ENCODE measurements around the gene AFAP1L2. TPM values are rescaled to one million over a fixed set of nuclear protein-coding genes. Genes with fewer than 3 reads are reported as not detected.

Gene AFAP1L2
- polyA plus RNA-seq, 4 donors, result 40.2 to 49.1 (median 44.4) TPM

DNA sequence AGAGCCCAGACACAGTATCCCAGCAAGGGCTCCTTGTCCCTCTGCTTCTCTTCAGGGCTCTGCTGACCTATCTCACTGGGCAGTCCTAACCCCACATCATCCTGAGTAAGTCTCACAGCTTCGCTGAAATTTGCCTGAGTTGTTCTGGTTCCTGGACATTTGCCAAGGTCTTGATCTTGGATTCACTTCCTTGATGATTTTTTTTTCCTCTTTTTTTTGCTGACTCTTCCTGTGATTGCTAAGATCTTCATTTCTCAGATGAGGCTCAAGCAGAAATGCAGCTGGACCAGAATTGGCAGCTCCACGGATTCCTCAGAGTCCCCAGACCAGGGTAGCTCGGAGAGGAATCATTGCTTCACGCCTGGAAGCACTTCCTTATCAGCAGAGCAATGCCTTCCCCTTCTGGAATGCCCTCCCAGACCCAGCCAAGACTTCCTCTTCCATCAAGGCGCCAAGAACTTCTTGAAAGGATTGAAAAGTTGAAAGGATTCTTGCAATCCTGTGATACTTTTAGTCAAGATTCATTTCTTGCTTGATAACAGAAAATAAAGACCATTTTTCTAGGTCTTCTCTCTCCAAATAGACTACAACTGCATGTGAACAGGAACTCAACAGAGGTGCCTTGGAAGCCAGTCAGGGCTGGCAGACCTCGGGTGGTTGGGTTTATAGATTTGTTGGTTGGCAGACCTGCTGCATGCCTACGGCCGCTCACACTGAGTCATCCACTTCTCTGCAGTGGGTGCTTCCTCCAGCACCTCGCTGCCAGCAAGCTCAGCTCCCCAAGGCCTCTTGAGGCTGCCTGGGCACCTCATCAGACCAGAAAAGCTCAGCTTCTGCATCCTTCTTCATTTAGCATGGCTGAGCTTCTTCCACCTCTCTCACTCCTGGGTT lies 8.8 kb upstream of the AFAP1L2 start:
- DNase-seq (ENCODE audit: low read depth in 4 of 4, low spot score in 2 of 4), result no peak

DNA sequence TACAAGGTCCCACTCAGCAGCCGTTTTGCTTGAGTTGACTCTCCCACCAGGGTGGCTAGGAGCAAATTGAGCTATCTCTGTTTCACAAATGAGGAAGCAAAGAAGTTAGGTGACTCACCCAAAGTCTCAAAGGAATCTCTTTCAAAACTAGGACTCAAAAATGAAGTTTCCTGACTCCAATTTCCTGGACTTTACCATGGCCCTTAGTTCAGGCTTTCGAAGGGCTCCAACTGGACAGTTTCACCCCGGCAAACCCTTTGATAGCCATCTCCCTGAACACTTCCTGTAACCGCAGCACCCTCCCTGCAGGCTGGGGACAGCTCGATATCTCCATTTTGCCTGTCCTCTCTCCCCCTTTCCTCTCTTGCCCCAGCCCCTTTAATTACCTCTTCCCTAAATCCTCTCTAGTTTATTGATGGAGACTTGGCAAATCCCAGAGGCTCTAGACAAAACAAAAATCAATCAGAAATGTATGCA lies 4.7 kb upstream of the AFAP1L2 start:
- DNase-seq (ENCODE audit: low read depth in 4 of 4, low spot score in 2 of 4), result no peak

DNA sequence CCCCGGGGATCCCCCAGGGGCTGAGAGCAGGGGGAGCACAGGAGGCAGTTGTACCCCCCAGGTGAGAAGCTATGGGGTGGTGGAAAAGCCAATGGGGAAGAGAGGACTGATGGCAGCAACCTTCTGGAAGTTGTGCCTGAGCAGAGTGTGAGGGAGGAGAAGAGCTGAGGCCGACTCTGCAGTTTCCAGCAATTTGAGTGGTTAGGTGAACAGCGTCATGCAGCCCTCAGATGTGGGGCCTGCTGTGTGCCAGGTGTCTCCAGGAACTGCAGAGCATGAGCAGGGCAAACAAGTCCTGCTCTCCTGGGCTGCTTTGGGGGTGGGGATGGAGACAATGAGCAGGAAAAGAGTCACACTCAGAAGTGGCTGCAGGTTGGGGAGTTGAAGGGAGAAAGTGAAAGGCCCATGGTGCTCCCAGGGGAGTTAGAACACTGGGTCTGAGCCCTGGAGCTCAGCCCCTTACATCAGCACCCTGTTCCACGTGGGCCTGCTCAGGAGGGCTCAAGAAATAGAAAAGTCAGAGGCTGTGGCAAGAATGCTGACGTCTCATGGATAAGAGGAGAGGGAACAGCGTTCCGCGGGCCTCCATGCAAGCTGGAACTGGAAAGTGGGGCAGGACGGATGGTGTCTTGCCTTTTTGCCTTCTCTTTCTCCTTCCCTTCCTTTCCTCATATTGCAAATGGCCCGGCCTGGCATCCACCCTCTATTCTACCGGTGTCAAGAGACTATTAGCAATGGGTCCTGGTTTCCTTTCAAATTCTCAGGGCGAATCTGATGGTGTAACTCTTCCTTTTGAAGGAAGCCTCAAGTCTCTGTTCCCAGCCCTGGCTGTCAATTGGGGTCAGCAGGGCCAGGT lies 4.0 kb upstream of the AFAP1L2 start:
- no peak for DNase-seq (ENCODE audit: low read depth in 4 of 4, low spot score in 2 of 4)

DNA sequence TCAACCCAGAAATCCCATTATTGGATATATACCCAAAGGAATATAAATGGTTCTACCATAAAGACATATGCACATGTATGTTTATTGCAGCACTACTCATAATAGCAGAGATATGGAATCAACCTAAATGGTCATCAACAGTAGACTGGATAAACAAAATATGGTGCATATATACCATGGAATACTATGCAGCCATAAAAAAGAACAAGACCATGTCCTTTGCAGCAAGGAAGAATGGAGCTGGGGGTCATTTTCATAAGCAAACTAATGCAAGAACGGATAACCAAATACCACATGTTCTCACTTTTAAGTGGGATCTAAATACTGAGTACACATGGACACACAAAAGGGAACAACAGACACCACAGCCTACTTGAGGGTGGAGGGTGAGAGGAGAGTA lies 2.2 kb upstream of the AFAP1L2 start:
- DNase-seq (ENCODE audit: low read depth in 4 of 4, low spot score in 2 of 4), result no peak

DNA sequence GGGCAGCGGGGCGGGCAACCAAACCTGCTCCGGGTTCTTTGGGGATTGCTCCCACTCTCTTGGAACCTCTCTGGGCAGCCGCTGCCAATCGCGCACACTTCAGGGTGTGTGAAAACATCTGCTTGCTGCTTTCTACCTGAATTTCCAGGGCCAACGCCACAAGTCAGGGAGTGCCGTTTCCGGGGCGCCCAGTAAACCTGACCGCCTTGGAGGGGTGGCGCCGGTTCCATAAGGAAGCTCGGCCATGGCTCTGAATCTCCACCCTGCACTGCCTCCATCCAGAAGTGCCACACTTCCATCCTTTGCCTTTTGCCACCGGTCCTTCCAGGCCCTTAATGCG lies 679 bp upstream of the AFAP1L2 start:
- no peak for DNase-seq (ENCODE audit: low read depth in 4 of 4, low spot score in 2 of 4)

DNA sequence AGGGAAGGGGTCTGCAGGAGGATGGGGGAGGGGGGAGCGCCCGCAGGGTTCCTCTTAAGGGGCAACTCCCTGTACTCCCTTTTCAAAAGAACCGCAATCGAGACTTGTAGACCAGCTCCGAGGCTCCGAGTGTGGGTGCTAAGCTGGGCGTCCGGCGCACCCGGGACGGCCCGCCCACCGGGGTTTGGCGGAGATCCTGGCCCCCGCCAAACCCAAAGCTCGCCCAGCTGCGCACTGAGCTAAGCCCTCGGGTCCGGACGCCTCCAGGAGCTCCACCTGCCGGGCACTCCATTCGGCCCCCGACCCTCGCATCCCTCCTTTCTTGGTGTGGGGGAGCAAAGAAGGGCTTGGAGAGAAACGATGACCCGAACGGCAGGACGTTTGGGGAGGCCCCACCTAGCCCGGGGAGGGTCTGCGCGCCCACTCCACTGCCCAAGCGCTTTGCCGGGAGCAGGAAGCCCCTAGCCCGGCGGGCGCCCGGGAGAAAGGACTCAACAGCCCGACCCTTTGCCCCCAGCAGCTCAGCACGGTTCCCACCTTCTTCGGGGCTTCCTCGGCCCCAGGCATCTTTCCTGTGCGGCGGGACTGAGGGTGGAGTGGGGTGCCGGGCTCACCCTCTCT lies 651 bp downstream of the AFAP1L2 start:
- no peak for DNase-seq (ENCODE audit: low read depth in 4 of 4, low spot score in 2 of 4)

DNA sequence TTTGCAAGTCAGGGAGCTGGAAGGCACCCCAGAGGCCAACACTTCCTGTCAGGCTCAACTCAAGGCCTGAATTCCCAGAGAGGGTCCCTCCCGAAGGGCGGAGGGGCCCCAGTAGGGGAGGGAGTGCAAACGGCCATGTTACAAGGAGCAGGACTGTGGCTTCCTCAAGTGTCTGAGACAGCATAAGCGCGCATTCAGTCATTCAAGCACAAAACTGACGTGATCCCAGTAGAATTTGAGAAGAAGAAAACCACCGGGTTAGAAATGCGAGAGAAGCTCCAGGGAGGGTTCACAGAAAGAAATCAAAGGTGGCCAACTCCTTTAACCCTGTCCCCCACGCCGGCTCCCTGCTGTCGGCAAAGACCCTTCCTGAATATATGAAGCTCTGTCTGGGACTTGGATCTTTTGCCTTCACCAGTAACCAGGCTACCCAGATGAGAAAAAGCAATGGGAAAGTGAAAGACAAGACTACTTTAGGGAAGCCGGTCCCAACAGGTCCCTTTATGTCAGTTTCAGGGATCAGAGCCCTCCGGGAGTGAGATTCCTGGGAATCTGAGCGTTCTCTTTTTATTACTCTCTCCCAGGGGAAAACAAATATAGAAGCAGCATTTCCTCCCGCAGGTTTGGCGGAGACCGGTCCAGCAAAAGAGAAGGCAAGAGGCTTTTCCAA lies 1.3 kb downstream of the AFAP1L2 start:
- DNase-seq (ENCODE audit: low read depth in 4 of 4, low spot score in 2 of 4), result no peak

DNA sequence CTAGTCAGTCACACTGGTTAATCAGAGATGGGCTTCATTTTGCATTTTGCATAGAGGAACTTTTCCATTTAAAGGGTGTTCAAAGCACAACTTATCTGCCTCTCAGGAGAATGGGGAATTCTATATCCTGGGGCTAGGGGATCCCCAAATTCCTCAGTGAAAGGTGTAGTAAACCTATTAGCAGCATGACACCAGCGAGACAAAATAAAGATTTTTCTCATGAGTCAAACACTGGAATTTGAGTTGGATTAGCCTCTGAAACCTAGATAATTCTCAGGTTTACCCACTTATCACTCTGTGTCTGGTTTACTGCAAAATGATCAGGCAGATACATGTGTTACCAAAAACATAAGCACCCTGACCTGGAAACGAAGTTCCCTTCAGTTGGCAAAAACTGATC lies 2.1 kb downstream of the AFAP1L2 start:
- DNase-seq (ENCODE audit: low read depth in 4 of 4, low spot score in 2 of 4), result no peak

DNA sequence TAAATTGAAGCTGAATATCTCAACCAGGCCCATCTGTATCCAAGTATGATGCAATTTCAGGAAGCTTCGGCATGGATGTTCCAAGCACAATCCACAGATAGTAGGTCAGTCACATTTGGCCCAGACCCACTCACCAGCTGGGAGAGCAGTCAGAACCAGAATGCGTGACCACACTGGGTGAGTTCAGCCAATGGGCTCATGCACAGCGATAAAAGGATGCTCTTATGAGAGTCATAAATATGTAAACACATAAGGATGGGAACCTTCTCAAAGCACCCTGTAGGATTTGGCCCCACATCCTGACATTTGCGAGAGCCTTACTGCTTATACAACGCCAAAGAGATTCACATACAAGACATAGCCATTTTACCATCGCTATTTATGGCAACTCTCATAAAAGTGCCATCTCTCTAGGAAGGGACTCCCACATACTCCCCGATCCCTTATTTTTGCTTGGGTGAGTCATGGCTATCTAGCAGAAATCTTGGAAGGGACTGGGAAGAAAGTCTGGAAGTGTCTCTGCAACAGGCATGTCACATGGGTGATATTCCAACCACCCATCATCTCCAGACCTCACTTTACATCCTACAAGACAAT lies 3.0 kb downstream of the AFAP1L2 start:
- no peak for DNase-seq (ENCODE audit: low read depth in 4 of 4, low spot score in 2 of 4)

DNA sequence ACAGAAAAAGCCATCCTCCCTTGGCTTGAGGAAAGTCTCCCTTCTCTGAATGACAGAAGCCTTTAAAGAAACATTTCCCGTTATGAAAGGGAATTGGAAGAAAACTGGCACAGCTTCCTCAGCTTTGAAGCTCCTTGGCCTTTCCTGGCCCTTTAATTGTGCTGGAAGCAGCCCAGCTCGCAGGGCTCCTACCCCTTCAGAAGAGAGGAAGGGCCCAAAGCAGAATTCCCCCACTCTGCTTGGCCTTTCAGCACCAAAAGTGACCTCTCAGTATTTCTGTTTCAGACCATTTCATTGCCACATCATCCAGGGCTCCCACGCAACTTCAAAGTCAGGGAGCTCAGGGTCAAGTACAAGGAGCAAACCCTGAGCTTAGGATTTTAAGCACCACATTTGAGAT lies 4.2 kb downstream of the AFAP1L2 start:
- DNase-seq (ENCODE audit: low read depth in 4 of 4, low spot score in 2 of 4), result no peak

DNA sequence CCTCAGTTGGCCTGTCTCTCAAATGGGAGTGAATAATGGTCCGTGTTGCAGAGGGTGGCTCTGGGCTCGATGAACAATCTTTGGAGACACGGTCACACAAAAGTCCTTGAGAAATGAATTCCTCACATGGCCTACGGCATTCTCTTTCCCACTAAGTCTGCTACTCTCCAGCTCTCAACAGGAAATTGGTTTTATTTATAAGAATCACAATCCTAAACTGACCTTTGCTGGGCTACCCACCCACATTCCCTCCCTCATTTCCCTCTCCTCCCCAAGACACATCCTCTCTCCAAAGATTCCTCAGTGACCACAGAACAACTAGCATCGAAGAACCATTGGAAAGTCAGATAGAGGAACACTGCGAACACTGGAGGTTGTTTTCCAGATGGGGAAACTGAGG lies 4.7 kb downstream of the AFAP1L2 start:
- DNase-seq (ENCODE audit: low read depth in 4 of 4, low spot score in 2 of 4), result no peak

DNA sequence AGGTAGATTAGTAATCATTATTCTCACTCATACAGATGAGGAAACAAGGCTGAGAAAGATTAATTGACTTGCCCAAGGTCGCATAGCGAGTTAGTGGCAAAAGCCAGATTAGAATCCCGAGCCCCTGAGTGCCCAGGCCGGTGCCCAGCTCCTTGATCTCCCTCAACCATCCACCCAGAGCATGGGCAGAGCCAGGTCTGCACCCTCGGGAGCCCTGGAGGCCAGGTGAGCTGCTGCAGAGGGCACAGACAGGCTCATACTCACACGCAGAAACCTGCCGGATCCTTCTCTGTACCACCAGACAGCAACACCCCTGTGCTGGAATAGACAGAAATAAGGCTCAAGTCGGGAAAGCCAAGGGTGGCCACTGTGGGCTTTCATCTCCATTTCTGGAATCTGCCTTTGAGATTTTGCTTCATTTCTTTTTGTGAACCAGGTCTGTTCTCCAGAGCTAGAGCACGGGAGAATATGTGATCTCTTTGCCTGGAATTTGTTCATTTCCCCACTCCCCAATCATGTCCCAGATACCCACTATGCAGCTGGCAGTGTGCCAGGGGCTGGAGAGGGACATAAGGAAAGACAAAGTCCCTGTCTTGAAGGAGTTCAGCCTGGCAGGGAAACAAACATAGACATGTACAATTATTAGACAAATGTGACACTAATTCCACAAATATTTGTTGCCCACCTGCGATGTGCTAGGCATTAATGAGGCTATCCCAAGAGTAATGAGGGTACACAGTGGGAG lies 5.5 kb downstream of the AFAP1L2 start:
- no peak for DNase-seq (ENCODE audit: low read depth in 4 of 4, low spot score in 2 of 4)

DNA sequence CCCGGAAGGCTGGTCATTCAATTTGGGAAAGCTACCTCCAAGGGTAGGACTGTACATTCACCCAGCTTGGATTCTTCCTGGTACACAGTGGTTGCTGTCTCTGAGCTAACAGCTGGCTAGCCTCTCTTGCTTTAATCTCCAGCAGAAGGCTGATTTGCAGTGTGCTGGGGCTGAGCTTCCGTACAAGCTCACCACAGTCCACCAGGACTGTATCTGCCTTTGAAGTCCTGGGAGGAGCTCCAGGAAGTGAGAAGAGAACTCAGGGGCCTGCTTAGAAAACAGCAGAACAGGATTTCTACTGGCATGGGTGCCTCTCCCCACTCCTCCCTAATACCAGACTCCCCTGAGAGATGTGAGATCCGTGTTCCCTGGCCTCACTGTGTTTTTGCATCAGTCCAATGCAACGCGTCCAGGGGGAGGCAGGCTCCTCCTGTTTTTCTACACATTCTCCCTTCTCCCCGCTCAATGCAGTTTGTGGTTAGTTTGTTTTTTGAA lies 6.6 kb downstream of the AFAP1L2 start:
- DNase-seq (ENCODE audit: low read depth in 4 of 4, low spot score in 2 of 4), result no peak

DNA sequence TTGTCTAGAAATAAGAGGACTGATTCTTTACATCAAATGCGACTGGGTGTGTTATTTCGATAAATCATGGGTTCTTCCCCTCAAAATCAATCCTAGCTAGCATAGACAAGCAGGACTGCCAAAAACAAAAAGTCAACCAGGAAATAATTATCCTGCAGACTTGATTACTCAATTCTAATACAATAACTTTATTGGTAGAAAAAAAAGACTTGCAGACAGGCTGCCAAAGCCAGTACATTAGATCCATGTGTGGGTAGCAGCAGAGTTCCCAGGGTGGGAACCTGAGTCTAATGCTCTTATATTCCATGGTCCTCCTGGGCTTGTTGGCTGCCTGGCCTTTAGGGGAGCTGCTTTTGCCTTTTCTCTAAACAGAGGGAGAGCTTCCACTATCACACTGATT lies 7.8 kb downstream of the AFAP1L2 start:
- no peak for DNase-seq (ENCODE audit: low read depth in 4 of 4, low spot score in 2 of 4)

DNA sequence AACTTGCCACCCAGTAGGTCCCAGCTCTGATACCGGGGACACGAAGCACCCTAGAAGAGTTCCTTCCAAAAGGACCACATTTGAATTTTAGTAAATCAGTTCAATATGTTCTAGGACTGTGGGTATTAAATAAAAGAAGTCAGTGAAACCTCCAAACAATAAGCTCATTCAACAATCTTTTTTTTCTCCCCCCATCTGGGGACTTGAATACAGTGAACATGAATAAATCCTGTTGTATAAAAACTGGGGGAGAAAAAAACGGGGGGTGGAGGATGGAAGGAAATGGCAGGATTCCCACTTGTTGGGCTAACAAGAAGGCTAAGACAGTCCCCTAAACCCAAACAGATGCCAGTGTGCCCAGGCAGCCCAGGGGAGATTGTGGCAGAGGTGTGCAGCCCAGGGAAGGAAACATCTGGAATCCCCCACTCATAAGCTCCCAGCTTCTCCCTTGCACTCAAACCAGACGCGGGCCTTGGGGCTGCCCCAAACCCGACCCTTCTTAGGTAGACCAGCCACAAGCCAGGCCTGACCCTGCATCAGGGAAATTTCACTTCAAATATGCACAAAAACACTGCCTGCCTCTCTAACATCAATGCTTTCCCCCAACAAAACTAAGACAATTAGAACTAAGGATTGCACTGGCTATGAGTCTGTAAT lies 8.8 kb downstream of the AFAP1L2 start:
- no peak for DNase-seq (ENCODE audit: low read depth in 4 of 4, low spot score in 2 of 4)

DNA sequence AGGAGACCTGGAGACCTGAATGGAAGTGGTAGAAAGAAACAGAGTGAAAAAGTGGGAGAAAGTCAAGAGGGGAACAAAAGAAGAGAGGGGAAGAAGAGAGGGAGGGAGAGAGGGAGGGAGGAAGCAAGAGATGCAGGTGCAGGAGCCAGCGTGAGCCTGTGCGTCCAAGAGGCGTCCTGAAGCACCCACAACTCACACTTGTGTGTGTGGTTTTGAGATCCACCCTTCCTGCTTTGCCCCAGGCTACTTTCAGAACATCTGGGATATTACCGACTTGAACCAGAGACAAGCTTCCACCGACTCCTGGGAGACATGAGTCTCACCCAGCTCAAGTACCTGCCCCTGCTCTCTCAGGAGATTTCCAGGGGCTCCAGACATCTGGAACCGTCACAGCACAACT lies 9.8 kb downstream of the AFAP1L2 start:
- no peak for DNase-seq (ENCODE audit: low read depth in 4 of 4, low spot score in 2 of 4)

DNA sequence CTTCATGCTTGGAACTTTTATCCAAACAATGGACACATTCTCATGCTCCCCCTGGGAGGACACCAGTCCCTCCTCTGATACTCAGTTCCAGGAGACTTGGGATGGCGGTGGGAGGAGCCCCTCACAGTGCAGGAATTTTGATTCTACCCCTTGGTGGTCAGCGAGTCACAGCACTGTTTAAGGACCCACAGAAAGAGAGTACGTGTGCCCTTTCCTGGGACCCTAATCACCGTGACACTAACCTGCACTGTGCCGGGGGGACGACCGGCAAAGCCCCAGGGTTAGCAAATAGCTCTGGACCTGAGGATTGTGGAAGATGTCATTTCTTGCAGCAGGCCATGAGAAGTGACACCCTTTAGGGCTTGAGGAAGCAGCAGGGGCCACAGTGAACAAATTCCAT lies 10.4 kb downstream of the AFAP1L2 start:
- no peak for DNase-seq (ENCODE audit: low read depth in 4 of 4, low spot score in 2 of 4)

DNA sequence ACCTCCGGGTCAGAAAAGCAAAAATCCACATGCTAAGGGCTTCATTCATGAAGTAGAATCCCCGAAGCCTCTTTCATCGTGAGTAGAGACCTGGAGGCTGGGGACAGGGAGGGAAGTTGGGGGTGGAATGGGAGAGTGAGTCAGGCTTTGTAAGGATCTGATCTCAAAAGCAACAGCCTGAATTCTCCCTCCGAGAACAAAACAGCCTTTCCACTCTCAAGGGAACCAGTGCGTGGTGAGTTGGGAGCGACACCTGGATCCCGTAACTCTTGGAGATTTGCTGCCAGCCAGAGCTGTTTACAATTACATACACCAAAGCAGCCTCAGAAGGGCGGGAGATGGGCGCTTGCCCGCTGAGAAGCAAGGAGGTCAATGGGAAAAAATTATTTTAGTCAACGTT lies 10.8 kb downstream of the AFAP1L2 start:
- DNase-seq (ENCODE audit: low read depth in 4 of 4, low spot score in 2 of 4), result no peak
